GM19438 (cell line): Measurements from ENCODE around the gene PLB1.
"Not testable (repeated sequence)": the region's sequence is repeated elsewhere in the genome, so short reads cannot be mapped to it uniquely, and the experiment has no call there.

Experiments used
- ATAC-seq: cut with Tn5 transposase; IDR thresholded peaks from one replicate; pipeline ENCODE4 v1.9.1; 2021; ENCODE audit warnings: low read depth; ENCODE audit not compliant: unreplicated experiment

PLB1 gene

DNA sequence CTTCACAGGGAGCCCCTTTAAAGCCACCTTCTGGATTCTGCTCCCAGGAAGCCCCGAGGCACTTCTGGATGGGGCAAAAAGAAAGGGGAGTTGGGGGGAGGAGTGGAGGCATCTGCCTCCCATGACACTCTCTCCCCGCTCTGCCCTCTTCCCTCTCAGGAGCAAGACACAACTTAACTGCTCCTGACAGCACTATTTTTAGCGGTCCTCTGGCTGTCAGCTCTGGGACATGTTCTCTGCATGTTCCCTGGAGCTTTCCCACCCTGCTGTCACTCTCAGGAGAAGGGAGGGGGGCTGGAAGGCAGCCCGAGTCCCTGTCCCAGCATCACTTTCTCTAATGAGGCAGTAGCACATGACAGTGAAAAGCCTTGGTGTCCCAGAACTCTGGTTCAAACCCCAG, 32.3 kb downstream of the PLB1 start:
- ATAC-seq = no peak

DNA sequence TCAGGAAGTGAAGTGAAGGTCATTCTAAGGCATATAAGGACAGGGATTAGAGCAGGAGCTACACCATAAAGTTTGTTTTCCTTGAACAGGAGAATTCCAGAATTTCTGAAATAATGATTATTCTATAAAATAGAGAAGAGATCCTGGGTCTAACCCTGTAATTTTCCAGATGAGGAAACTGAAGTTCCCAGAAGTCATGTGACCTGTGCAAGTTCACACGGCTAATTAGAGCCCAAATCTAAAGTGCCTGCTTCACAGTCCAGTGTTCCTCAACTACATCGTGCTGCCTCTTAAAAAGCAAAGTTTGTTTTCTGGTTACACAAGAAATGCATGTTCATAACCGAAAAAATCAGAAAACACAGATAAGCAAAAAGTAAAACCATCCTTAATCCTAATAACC, 34.9 kb downstream of the PLB1 start:
- no peak for ATAC-seq

DNA sequence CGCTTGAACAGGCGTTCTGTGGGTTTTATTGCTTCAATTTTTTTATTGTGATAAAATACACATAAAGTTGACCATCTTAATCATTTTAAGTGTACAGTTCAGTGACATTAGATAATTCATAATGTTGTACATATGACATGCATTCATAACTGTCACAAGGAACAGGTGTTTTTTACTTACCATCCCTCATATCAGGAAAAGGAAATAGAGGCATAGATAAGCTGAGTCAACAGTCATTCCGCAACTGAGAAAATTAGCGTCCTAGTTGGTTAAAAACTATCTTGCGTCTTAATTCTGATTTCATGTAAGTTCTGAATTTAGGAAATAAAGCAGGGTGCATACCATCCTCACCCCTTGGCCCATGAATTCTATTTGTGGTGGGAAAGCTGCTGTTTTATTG, 36.5 kb downstream of the PLB1 start:
- no peak for ATAC-seq

DNA sequence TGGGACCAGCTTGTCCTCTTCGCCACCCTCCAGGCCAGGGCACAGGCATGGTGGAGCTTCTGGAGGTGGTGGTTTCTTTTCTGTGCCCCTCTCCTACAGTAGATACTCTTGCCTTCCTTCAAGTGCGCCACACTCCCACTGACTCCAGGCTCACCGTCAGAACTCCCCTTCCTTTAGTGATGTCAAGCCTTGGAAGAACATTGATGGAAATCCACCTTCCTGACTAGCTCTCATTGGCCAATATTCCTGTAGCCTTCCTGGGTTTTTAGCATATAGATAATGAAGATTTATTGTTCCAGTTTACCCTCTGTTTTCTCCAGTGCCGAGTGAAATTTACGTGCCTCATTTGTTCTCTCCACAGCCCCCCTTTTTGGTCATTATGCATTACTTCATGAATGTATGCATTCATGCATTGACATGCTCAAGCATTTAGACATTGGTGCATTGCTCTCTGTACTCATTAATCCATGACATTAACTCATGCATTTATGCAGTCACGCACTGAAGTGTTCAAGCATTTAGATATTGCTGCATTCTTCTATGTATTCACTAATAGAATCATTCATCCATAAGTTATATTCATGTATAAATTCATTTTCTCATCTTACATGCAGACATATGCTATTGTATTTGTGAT, 37.3 kb downstream of the PLB1 start:
- no peak for ATAC-seq

DNA sequence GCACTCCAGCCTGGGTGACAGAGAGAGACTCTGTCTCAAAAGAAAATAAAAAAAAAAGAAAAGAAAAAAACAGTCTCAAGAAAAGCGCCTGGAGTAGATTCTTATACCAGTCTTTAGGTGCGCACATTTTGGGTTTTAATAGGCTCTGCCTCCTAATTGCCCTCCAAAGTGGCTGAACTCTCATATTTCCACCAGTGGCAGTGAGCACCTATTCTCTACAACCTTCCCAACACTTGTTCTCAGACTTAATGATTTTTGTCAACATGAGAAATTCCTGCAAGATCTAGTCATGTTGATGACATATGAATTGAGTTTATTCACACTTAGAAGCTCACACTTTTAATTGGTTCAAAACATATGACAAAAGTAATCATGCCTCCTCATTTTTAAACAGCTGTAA, 39.0 kb downstream of the PLB1 start:
- no peak for ATAC-seq

DNA sequence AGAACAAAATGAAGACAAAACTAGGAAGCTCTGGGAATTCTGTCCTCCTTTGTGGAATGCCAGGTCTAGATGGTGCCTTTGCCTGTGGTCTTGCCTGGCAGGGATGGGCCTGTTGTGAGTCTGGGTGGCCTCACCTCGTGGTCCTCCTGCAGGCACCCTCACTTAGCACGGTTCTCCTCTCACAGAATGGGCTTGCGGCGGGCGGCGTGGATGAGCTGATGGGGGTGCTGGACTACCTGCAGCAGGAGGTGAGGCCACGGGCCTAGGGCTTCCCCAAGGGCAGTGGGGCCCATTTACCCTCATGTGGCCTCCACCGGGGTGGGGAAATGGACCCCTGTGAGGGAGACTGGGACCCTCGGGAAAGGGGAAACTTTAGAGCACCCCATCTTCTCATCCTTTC, 42.3 kb downstream of the PLB1 start:
- no peak for ATAC-seq

DNA sequence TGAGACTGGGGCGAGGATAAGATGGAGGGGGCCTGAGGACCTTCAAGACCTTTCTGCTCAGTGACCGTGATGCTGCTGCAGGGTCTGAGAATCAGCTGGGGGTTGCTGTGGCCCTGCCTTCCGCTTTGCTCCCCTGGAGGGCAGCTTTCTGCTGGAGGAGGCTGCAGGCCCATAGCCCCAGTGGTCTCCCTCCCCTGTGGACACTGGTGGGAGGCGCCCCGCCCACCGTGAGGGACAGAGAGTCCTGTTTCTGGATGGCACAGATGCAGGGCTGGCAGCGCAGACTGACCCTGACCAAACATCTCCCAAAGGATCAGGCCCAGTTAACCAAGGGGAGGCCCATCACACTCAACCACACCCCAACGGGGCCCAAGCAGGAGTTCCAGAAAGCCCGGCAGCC, 42.8 kb downstream of the PLB1 start:
- no peak for ATAC-seq

DNA sequence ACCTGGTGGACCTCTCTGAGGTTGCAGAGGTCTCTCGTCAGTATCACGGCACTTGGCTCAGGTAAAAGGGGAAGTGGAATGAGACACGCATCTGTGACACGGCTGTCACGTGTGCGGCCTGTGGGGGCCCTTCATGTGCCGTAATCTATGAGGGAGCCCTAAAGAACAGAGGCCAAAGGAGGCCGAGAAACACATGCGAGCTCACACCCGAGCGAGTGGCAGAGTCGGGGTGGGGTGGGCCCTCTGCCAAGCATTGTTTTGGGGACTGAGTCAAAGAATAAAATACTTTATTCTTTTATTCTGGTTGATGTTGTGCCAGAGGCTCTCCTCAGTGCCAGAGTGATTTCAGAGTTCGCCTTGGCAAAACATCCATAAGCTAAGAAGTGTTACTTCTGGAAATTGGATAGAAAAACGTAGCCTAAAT, 43.3 kb downstream of the PLB1 start:
- ATAC-seq = no peak

DNA sequence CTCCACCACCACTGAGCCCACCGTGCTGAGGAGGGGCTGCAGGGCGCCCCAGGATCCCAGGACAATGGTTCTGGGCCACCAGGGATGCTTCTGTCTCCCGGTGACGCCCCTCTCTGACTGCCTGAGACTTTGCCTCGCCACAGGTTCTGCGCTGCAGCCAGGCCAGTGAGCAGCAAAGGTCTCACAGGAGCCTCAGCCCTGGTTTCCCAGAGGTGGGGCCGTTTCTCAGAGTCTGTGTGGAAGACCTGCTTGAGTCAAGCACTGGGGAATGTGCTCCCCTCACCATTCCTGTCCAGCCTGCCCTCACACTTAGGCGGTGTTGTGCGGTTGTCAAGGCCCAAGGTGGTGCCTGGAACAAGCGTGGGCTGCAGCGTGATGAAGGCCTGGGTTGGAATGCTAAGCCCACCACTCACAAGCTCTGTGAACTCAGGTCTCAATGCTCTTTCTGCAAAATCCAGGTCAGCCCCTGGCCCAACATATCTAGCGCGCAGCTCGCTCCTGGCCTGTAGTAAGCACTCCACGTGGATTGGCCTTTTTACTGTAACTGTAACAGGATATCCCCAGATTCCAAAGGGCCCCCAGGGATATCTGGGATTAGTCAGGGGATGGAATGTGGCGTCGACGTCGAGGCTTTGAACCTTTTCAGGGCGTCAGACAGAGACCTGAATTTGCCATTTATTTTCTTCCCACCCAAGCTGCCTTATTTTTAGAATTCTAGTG, 47.6 kb downstream of the PLB1 start:
- ATAC-seq = no peak

DNA sequence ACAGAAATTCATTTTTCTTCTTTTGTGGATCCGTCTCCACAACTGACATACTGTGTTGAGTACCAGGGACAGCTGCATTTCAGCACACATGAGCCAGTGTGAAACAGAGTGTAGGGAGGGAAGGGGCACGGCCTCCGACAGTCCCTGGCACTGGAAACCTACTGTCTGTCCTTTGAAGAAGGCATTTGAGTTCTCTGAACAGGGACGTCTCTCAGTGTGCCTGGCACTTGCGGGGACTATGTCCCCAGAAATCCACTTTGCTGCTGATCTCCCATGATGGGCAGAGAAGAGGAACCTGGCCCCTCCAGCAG, 48.1 kb downstream of the PLB1 start:
- ATAC-seq = no peak

DNA sequence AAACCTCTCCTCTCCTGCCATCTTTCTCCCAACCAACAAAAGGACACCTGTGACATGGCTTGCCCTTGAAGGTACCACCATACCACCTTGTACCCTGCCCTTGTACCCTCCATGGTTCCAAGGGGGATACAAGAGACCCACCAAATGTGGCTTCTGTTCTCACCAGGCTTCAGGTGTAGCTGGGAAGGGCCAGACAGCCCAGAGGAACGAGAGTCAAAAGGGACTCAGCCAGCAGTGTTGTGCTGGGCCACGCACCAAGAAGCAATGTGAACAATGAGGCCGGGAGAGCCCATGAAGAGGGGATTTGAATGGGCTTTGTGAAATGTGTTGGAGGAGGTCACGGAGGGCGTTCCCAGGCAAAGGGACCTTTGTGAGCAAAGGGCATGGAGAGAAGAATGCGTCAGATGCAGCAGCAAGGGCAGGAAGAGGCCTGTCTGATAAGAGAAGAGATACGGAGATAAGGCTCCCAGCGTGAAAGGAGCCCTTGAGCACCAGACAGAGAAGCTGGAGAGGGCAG, 48.6 kb downstream of the PLB1 start:
- no peak for ATAC-seq

DNA sequence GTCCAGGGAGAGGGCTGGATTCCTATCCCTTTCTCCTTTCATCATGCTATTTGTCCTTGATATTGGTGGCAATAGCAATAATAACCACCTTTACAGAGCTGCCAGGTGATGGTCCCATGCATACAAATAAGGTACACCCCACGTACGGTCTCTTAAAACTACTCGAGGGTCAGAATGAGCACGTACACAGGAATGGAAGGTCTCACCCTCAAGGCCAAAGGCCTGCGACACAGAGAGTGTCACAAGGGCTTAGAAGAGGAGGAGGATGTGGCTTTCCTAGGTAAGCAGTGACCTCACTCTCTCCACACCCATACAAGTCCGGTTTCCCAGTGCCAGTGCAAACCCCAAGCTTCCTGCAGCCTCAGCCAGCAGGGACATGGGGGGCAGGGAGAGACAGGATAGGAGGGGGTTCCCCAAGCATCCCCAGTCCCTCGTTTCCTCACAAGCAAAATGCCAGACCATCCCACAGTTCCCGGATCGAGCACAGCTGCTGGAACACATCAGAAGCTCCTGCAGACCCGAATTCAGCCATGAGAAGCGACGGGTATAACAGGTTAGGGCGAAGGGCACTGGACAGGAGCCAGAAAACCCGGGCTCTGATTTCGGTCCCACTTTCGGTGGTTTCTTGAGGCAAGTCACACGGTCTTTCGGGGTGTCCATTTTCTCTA, 49.2 kb downstream of the PLB1 start:
- ATAC-seq = no peak

DNA sequence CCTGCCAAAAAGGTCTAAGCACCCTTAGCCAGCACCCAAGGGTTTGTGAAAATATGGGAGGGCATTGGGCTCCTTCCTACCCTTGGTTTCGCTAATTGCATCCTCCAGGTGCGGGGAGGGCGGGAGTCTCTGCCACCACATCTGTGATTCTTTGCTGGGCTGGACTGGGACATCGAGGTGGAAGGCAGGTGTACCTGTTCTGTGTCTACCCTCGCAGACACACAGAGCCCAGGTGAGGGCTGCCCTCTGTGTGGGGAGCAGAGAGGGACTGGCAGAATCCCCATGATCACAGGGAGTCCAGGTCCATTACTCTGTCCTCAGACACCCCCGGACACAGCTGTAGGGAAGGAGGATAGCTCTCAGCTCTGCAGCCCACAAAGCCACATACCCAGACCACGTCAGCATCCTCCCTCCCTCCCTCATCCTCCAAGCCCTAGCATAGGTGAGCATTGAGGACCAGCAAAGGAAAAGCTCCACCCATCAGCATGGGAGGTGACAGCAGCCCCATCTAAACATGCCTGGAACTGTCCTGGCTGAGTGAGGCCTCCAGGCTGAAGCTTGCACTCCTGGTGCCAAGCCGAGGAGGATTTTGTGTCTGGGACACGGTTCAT, 49.8 kb downstream of the PLB1 start:
- ATAC-seq = no peak

DNA sequence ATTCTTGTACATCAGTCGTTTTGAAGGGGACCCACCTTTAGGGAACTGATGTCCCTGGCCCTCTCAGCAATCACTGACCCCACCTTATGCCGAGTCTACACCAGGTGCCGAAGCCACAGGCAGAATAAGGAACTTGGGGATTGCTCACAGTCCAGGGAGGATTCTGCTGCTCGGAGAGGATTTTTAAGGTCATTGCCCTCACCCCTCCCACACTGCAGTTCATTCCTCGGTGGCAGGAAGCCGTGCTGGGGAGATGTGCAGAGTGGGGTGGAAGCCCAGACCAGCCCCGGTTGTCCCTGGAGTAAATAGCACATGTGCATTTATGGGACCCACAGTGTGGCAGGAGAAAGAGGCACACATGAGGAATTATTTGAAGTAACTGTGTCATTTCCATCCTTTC, 50.4 kb downstream of the PLB1 start:
- ATAC-seq = no peak

DNA sequence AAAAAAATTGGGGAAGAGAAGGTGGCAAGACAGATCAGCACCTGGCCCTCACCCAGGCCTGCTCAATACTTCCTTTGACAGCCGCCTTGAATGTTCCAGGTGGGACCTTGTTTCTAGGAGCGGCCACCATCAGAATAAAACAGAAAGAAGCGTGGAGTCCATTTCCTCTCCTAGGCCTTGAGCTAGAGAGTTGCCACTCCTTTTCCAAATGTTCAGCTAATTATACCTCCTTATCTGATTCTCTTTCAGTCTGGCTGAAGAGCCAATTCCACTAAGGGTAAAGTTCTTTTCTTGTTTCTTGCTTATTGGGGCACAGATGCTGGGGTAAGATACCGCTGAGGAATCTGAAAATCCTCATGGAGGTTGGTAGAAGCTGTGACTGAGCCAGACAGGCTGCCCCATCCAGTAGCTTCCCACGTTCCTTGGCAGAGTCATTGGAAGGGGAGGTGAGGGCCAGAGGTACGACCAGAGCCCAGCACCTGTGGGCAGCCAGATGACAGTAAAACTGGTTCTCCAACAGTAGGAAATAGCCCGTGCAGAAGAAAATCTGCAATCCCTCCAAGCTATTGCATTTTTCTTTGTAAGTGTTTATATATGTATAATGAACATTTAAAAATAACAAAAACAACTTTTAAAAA, 51.5 kb downstream of the PLB1 start:
- ATAC-seq = no peak

DNA sequence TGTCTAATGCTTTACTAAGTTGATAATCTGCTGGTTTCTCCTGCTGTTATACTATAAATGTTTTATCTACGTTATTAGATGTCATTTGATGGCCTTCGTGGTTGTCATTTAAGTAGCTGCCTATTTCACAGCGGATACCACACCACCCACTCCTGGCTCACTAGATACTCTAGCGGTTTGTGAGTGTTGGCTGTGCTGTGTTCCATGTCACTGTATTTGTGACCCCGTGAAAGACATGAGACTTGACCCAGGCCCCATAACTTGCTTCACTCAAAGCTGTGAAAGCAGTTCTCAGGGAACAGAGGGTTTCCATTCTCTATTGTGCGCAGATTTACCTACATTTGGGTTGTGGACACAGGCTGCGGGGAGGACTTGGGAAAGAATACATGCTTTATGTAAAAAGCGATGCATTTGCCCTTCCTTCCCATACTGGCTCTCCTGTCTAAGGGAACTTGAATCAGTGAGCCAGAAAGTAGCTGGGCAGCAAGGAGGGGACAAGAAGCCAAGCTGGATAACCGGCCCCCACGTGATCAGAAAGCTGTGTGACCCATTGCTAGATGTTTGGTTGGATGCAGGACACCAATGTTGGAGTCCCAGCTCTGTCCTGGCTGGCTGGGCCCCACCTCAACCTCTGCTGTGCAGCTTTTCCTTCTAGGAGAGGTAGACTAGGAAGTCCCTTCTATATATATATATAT, 52.2 kb downstream of the PLB1 start:
- no peak for ATAC-seq

DNA sequence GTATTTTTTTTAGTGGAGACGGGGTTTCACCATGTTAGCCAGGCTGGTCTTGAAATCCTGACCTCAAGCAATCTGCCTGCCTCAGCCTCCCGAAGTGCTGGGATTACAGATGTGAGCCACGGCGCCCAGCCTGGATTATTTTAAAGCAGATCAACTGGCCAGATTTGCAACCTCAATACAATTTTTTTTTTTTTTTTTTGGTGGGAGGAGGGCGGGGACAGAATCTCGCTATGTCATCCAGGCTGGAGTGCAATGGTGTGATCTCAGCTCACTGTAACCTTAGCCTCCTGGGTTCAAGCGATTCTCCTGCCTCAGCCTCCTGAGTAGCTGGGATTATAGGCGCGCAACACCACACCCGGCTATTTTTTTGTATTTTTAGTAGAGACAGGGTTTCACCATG, 54.5 kb downstream of the PLB1 start:
- not testable (repeated sequence) for ATAC-seq

DNA sequence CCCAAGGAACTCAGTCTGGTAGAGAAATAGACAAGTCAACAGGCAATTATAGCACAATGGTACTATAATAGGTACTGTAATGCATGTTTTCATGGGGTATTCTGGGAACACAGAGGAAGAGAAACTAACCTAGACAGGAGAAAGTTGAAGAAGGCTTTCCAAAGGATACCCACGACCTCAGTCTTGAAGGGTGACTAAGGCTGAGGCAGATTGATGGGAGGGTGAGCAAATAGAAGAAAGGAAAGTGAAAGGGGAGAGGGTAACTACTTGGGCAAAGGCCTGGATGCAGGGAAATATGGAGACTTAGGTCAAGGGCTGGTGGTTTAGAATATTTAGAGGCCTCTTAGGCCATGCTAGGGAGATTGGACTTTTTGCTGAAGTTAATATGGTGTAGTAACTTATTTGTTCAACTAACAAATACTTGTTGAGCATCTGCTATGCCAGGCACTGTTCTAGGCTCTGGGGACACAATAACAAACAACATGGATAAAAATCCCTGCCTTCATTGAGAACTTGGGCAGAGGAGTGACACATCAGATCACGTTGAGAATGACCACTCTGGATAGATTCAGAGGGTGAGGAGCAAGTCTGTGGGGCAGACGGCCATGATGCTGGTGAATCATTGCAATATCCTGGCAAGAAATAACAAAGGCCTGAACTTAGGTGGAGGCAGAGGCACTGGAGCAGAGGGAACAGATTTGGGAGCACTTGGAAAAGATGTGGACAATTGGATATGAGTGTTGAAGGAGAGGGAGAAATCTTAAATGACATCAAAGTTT, 56.4 kb downstream of the PLB1 start:
- no peak for ATAC-seq

DNA sequence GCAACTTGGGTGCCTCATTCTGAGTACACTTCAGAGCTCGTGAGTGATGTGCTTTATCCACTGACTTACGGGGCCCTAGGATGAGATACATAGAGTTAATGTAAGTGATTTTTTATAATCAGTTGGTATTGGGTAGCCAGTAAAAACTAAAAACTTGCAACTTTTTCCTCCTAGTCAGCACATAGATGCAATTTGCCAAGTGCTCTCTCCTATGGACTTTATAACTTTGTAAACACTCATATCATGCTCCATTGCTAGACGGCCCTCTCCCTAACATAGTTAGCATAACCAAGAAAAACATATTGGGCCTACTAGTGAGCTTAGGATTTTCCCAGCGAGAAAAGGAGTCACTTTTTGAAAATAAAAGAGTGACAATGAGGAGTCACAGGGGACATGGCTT, 60.4 kb downstream of the PLB1 start:
- no peak for ATAC-seq
